ENCODE data around the gene ANKRD44.
A peak's percentile ranks its signal among the peaks of the same experiment; 100 is the strongest.
"Not testable (repeated sequence)": the region's sequence is repeated elsewhere in the genome, so short reads cannot be mapped to it uniquely, and the experiment has no call there.

The ANKRD44 gene

DNA sequence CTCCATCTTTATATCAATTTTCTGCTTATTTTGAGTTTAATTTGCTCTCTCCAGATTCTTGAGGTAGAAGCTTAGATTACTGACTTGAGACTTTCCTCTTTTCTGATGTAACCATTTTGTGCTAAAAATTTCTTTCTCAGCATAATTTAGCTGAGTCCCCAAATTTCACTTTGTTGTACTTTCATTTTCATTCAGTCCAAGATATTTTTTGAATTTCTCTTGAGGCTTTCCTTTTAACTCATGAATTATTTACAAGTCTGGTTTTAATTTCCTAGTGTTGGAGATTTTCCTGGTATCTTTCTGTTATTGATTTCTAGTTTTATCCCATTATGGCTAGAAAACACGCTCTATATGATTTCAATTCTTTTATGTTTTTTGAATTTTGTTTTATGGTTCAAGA is 239.4 kb downstream of the ANKRD44 start:
- DNase-seq: no peak

DNA sequence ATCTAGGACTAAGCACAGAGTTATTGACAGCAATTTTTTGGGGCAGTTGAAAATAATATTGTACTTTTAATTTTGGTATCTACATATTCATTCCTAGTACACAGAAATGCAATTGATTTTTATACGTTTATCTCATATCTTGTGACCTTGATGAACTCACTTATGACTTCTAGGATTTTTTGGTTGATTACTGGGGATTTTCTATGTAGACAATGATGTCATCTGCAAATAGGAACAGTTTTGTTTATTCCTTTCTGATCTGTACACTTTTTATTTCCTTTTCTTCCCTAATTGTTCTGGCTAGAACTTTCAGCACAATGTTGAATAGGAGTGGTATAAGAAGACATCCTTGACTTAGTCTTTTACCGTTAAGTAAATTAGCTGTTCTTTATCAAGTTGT is 240.6 kb downstream of the ANKRD44 start:
- DNase-seq: no peak

DNA sequence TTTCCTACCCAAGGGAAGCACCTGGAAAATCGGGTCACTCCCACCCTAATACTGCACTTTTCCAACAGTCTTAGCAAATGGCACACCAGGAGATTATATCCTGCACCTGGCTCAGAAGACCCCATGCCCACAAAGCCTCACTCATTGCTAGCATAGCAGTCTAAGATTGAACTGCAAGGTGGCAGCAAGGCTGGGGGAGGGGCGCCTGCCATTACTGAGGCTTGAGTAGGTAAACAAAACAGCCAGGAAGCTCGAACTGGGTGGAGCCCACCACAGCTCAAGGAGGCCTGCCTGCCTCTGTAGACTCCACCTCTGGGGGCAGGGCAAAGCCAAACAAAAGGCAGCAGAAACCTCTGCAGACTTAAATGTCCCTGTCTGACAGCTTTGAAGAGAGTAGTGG is 248.0 kb downstream of the ANKRD44 start:
- DNase-seq: peak in 5 of 6 experiments; percentile 4 to 45 (median 27)

DNA sequence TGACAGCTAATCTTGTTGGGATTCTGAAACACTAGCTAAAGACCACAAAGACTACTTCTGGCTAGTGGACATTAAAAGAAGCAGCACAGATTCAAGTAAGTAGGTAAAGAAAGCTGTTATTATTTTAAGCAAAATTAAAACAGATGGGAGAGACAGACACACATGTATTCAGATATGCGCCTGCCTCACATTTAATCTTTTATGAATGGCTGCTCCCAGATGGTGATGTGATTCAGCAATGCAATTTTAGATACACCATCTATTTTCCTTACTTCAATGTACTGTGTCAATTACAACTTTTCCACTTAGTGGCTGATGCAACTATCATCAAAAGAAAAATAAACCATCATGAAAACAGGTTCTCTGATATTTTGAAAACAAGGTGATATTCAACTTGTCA is 251.1 kb downstream of the ANKRD44 start:
- DNase-seq: no peak

DNA sequence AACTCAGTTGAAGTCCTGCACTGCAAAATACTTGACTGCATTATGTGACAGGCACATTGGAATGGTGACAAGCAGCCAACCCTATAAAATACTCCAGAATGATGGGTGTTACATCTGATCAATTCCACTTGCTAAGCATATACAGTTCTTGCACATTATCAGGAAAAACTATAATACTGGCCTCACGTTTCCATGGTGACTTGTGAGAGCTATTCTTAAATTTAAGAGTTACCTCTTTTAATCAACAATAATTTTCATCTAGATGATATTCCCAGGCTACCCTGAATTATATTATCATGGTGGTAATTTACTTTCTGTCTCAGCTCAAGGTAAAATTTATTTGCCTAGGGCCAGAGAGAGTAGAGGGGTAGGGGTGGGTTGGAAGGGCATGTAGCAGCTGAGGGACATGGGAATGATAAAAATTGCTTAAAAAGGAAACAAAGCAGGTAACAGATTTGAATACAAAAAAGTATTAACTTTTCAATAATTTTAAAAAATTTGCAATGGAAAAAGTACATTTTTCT is 251.7 kb downstream of the ANKRD44 start:
- no peak for DNase-seq

DNA sequence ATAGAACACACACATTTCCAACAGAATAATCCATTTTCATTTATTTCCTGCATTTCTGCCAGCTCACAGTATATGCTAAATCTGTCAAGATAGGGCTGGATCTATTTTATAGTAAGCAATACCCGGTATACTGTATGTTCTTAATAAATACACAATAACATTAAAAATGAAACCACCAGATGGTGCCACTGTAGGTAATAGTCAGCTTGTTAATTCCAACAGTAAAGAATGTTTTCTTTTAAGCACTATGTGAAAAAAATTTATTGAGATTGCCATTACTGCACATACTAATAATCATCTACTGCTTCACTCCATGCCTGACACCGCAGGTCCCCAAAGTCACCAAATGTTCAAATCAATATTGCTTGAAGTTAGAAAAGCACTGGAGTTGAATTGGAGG is 252.6 kb downstream of the ANKRD44 start:
- no peak for DNase-seq

DNA sequence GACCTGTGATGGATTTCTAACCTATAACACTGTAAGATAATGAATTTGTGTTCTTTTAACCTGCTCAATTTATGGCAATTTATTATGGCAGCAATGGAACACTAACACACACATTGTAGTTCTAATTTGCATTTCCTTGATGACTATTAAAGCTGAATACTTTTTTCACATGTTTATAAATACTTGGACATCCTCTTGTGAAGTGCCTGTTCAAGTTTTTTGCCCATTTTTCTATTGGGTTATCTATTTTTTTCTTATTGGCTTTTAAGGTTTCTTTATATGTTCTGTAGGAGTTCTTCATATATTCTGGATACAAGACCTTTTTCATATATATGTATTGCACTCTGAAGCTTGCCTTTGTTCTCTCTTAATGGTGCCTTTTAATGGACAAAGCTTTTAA is 255.5 kb downstream of the ANKRD44 start:
- DNase-seq: no peak

DNA sequence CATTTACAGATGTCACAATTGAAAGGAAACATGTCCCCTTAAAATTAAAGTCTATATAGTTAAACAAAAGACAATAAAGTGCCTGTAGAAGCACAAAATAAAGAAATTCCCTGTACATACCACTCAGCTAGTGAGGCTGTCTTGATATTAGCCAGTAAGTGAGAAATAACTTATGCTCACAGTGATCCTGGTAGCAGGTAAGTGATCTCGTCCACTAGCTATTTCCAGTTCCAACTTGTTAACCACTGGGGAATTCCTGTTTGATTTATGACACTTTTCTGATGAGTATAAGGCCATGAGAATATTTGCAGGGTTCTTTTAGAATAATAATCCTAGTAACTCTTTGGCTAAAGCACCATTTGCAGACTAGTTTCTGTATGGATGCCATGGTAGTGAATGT is 256.1 kb downstream of the ANKRD44 start:
- no peak for DNase-seq

DNA sequence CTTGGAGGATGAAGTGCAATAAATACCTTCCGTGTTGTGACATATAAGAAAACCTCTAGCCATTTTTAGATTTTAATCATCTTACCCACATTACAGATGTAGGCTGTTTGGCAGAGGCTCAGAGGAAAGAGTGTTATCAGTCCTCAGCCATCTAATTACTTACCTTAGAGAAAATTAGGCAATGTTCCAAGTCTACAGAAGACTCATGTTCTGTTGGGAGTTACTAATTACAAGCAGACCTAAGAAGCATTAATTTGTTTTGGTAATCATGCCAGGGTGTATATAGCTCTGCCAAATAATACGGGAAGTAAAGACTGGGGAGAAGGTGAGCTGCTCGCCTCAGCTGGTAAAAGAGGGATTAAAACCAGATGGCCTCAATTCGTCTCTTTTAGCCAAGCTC is 258.2 kb downstream of the ANKRD44 start:
- DNase-seq: no peak

DNA sequence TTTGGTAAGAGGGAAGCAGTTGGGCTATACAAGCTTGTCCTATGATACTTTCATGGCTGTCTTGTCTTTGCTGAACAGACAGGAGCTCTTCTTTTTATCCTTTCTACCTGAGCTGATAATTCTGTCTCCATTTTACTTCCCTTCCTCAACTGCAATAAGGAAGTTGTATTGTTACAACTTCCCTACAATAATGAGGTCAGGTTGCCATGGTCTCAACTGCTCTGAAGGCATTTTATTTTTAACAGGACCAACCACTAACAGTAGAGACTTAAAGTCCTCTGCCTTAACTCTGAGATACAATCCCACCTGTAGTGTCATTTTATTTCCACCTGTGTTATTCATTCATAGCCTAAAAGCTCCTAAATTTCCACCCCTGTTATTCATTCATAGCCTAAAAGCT is 265.5 kb downstream of the ANKRD44 start:
- no peak for DNase-seq

DNA sequence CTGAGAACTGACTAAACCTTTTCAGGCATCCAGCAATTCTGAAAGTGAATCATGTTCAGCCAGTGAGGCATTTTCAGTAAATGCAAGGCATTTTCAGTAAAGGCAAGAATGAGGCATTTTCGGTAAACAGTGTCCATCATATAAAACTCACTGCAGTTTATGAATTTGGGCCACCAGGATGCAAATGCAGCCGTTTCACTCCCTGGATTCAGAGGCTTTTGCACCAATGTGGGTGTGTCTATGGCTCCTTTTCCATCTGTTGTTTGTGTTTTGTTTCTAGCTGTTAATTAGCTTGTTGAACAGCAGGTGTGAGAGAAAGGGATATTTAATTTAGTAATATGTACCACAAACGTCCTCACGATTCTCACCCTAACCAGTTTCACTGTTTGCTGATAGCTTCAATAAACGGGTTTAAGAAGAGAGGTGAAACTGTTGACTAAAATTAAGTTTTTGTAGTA is 267.8 kb downstream of the ANKRD44 start:
- DNase-seq: no peak

DNA sequence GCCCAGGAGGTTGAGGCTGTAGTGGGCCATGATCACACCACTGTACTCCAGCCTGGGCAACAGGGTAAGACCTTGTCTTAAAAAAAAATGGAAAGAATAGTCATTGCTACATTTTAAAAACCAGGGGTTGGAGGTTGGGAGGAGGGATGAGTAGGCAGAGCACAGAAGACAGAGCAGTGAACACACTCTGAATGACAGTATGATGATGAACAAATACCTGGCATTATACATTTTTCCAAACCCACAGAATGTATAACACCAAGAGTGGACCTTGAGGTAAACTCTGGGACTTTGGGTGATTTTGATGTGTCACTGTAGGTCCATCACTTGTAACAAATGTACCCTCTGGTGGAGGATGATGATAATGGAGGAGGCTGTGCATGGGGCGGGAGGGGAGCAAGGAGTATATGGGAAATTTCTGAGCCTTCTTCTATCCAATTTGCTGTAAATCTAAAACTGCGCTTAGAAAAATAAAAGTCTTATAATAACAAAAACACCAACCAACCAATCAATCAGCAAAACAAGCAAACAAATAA is 272.6 kb downstream of the ANKRD44 start:
- DNase-seq: no peak

DNA sequence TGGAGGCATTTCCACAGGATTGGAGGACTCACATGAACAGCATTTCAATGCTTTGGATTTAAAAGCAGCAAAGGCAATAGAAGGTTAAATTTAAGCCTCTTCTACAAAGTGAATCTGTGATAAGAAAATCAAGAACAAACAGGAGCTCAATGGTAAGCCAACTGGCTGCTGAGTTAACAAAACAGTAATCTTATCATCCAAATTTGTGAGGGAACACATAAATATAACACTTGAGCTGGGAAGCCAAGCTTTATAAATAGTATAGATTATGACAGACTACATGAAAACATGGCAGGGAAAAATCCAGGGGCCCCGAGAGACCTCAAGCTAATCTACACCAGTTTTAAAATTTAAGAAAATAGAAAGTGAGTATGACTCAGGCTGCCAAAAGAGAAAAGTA is 275.6 kb downstream of the ANKRD44 start:
- DNase-seq: no peak

DNA sequence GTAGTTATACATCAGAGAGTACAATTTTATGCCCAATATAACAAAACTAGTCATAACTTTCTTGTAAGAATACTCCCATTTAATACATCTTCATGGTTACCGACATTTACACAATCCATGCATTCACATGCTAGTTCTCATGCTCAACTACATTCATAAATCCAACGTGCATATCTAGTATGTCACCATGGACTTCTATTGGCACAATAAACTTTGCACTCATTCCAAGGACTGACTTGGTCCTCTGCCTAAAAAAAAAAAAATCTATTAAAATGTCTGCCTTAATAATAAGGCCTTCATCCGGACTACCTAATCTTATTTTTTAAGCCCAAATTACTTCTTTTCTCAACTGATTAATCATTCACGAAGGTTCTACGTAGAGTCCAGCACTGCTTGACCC is 276.3 kb downstream of the ANKRD44 start:
- no peak for DNase-seq

DNA sequence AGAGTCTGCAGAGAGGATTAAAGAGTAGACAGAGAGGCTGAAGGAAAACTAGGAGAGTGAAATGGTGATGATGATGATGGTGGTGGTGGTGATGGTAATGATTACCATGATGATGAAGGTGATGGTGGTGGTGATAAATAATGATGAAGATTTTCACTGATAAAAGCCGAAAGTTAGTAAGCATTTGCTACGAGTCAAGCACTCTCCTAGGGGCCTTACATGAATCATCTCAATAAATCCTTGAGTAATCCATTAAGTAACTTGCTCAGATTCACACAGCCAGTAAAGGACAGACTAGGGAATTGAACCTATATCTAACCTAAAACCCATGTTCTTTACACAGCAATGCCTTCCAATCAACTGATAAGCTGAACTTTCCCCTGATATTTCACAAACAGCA is 277.4 kb downstream of the ANKRD44 start:
- no peak for DNase-seq

DNA sequence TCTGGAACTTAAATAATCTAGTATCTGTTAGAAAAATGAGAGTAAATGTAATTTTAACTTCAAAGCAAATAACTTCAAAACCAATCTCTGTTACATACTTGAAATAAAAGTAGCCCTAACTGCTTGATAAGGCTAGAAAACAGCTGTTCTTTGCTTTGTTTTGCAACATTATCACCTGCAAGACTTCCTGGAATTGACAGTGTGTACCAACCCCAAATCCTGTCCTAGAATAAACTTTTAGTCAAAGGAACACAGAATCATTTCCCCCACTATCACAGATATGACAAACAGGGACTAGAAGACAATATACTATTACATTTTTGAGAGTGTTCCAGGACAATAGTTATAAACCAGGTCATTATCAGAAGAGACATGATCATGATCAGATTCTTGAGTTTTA is 278.8 kb downstream of the ANKRD44 start:
- no peak for DNase-seq

DNA sequence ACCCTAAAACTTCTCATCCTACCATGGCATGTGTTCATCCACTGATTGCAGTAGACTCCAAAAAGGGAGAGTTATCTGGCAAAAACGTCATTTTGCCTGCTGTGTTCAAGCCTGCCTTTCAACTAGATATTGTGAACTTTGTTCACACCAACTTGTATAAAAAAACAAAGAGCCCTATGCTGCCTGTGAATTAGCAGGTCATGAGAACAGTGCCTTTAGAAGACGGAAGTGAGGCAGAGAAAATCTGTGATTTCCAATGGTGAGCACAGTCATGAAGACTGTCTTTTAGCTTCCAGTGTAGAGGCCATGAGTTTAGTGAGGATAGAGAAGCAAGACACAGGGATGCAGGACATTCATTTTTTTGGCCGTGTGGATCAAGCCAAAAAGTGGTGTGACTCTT is 280.5 kb downstream of the ANKRD44 start:
- DNase-seq: no peak

DNA sequence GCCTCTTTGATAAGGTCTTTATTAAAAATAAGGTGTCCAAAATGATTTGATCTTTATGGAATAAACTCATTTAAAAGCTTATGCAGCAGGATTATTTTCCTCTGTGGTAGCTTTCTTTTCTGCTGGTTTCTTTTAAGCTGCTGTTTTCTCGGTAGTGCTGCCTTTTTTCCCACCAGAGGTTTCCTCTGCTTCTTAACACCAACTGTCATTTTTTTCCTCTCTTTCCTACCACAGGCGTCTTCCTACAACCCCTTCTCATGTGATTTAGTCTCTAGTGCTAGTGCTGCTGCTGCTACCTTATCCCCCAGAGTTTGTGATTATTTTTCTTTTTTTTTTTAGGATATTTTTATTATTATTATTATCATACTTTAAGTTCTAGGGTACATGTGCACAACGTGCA is 281.9 kb downstream of the ANKRD44 start:
- no peak for DNase-seq

DNA sequence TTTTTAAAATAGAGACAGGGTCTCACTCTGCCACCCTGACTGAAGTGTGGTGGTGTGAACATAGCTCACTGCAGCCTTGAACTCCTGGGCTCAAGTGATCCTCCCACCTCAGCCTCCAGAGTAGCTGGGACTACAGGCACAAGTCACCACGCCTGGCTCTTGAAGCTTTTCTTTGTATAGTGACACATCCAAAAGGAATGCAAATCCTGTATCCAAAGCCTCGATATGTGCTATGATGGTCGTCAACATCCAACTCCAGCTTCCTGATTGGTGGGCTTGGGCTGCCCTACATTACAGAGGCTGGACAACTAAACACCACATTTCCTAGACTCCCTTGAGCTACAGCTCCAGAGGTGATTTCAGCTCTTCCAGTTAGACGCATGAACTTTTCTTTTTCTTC is 282.4 kb downstream of the ANKRD44 start:
- no peak for DNase-seq

DNA sequence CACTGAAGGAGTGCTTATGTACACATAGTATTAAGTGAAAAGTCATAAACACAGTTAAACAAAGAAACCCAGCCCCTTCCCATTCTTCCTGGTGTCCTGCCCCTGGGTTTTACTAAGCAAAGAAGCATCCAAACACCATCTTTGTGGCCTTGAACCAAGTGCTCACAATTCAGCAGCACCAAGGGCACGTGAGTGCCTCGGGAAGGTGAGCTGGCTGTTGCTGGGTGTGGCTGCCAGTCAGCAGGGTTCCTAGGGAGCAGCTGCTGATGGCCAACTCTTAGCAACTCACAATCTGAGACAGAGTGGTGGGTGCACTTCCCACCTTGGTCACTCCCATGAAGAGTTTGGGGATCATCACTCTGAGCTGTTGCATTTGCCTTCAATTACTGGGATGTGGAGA is 286.4 kb downstream of the ANKRD44 start:
- no peak for DNase-seq

DNA sequence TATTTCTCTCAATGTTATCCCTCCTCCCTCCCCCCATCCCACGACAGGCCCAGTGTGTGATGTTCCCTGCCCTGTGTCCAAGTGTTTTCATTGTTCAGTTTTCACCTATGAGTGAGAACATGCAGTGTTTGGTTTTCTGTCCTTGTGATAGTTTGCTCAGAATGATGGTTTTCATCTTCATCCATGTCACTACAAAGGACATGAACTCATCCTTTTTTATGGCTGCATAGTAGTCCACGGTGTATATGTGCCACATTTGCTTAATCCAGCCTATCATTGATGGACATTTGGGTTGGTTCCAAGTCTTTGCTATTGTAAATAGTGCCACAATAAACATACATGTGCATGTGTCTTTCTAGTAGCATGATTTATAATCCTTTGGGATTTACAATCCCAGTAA is 289.7 kb downstream of the ANKRD44 start:
- not testable (repeated sequence) for DNase-seq

DNA sequence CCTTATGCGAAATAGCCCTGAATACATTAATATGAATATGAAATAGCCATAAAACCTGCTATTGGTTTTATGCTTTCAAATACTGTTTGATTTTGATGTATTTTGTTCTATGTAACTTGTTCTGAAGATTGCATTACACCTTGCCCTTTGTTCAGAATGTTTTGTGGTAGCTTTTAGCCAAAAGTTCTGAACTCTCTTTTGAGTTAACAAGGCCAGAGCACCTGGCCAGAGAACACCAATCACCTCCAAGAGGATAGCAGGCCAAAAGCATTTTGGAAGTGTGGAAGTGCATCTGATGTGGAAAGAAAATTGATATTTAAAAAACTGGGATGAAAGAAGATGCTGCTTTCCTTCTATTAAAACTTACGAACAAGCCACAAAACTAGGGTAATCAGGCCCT is 297.5 kb downstream of the ANKRD44 start:
- DNase-seq: no peak

DNA sequence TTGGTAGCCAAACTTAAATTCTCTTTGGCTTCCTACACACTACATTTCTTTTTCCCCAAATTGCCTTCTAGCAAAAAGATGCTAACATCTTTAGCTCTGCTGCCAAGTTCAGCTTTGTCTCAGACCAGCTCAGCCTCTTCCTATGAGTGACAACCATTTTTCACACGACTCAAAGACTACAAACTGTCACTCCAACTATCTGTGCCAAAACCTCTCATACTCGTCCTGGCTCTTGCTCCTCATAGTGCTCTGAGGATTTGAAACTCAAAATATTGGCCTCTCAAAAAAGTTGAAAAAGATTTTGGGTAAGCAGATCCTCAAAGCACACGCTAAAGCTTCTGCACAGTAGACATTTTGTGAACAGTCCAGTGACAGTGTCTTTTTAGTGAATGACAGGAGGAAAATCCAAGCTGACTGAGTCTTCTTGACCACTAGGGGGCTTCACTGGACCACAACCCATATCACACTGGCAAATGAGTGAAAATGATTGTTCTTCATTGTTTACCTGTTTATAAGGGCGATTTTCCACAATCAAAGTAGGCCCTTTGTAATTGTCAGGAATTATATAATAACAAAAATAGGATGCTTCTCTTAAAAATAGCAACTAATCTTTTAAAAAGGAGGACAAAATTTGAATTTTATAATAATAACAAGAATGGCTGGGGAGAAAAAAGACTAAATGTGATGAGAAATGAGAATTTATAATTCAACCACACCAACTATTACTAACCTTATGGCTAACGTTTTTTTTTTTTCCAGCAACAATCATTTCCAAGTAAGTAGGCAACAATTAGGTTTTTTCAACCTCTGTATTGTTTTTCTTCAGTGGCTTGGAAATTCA is 298.6 kb downstream of the ANKRD44 start:
- DNase-seq: peak in 3 of 6 experiments; percentile 2 to 43 (median 42)

DNA sequence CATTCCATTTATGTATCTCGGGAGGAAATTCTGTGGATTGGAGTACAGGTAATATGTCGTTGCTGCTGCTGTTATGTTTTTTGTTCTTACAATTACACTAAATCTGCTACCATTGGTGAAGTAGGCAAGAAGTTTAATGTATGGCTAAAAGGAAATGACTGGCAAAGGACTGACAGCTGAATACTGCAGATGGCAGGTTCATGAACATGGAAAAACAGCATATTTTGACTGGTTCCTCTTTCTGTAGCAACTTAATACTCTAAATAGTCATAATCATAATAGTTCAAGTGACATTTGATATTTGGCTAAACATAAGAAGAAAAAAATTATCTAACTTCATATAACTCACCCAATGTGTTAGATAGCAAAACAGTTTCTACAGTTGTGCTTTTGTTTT is 299.6 kb downstream of the ANKRD44 start:
- DNase-seq: no peak

All from stimulated activated naive CD4-positive, alpha-beta T cell (primary cell).